ENCODE data around the gene ADH4. TPM values are rescaled to one million over a fixed set of nuclear protein-coding genes. Genes with fewer than 3 reads are reported as not detected.

The ADH4 gene
- total and polyA plus RNA-seq, 9 of the 15 experiments (the other 6 are each of a cell fraction or from before 2014, with no cell fraction given): not detected

GRCh38 chr4:99154658-99155342 is 10.7 kb upstream of the ADH4 start (continued):
- no peak for TF ChIP-seq ZNF280B (CRISPR knock-in tag; IDR thresholded peaks at IDR 0.05)

GRCh38 chr4:99151995-99152394 is 7.9 kb upstream of the ADH4 start:
- intact Hi-C loops (cut with micrococcal nuclease) (no loop called here), in situ Hi-C loops (cut with MboI) (no loop called here)
- no TSS peak for BruUV-seq (replicated peaks)
- H3K9me1 ChIP-seq (ENCODE audit: control insufficient read depth, insufficient read depth, low read length): no peaks in the 10 kb centered on the region
- no peaks in the 10 kb centered on the region; a peak in 1 of 5 replicates for H3K27me3 ChIP-seq (ENCODE audit: control insufficient read depth in 2 of 2, insufficient read depth in 2 of 2, low read length in 2 of 2)
- no peak overlapping the region for H3K4me2 ChIP-seq (ENCODE audit: insufficient read depth, low read length)
- no peaks in the 10 kb centered on the region for H3K79me2 ChIP-seq (ENCODE audit: control insufficient read depth, insufficient read depth, low read length)
- no peak overlapping the region for H3K9ac ChIP-seq (ENCODE audit: insufficient read depth in 1 of 2, low read depth in 2 of 2, low read length in 2 of 2)
- ATAC-seq (no peak), DNase-seq (ENCODE audit: extremely low read depth in 1 of 4, low spot score in 3 of 4) (no peak), FAIRE-seq (no peak)
- no peaks in the 10 kb centered on the region for H3K36me3 ChIP-seq (ENCODE audit: control insufficient read depth, insufficient read depth, low read length)
- H3K4me1 ChIP-seq (replicated peaks in 1 of 2; ENCODE audit: control insufficient read depth in 2 of 2, insufficient read depth in 2 of 2, low read length in 2 of 2): no peaks in the 10 kb centered on the region
- no peaks in the 10 kb centered on the region for H4K20me1 ChIP-seq (replicated peaks; ENCODE audit: control insufficient read depth, insufficient read depth, low read length)
- no peak overlapping the region for H3K27ac ChIP-seq (ENCODE audit: extremely low read depth, low read depth, low read length)
- H3K4me3 ChIP-seq: no peak overlapping the region
- ChIA-PET CTCF (ENCODE audit: low intra/inter-chr PET ratio) (no interaction called here), POLR2A (no interaction called here)
- WGBS (ENCODE audit: insufficient coverage, low coverage, missing lambda C conversion rate): 0% methylated on average over 1 of the region's 1 CpG
- no peak overlapping the region for H2AFZ ChIP-seq (ENCODE audit: low read depth, low read length)
- no peaks in the 10 kb centered on the region for H3K9me3 ChIP-seq (replicated peaks; ENCODE audit: control insufficient read depth, insufficient read depth, low read depth, low read length)
- TF ChIP-seq E2F8 (IDR thresholded peaks at IDR 0.05; ENCODE audit: low read depth, partially characterized antibody): no peak
- TF ChIP-seq ID3 (CRISPR knock-in tag; IDR thresholded peaks at IDR 0.05): no peak
- no peak for TF ChIP-seq ID3 (tag; IDR thresholded peaks at IDR 0.05)
- no peak for TF ChIP-seq ZNF583 (CRISPR knock-in tag; IDR thresholded peaks at IDR 0.05)
- TF ChIP-seq ZNF445 (CRISPR knock-in tag; IDR thresholded peaks at IDR 0.05; ENCODE audit: low read depth): no peak
- no peak for TF ChIP-seq E2F1 (CRISPR knock-in tag; IDR thresholded peaks at IDR 0.05)
- TF ChIP-seq SMARCE1 (IDR thresholded peaks at IDR 0.05): no peak
- TF ChIP-seq MXD1 (CRISPR knock-in tag; IDR thresholded peaks at IDR 0.05; ENCODE audit: borderline replicate concordance, poor library complexity, severe bottlenecking): no peak

All from K562 (cell line).